GM15510 (cell line): ENCODE results near the gene ETS2.

Experiments used
- POLR2A ChIP-seq: IDR thresholded peaks from 3 replicates; pipeline ENCODE4 v1.6.1; 2011; ENCODE audit warnings: borderline replicate concordance; ENCODE audit not compliant: insufficient read length; ENCODE audit errors: extremely low read depth

The ETS2 gene

DNA sequence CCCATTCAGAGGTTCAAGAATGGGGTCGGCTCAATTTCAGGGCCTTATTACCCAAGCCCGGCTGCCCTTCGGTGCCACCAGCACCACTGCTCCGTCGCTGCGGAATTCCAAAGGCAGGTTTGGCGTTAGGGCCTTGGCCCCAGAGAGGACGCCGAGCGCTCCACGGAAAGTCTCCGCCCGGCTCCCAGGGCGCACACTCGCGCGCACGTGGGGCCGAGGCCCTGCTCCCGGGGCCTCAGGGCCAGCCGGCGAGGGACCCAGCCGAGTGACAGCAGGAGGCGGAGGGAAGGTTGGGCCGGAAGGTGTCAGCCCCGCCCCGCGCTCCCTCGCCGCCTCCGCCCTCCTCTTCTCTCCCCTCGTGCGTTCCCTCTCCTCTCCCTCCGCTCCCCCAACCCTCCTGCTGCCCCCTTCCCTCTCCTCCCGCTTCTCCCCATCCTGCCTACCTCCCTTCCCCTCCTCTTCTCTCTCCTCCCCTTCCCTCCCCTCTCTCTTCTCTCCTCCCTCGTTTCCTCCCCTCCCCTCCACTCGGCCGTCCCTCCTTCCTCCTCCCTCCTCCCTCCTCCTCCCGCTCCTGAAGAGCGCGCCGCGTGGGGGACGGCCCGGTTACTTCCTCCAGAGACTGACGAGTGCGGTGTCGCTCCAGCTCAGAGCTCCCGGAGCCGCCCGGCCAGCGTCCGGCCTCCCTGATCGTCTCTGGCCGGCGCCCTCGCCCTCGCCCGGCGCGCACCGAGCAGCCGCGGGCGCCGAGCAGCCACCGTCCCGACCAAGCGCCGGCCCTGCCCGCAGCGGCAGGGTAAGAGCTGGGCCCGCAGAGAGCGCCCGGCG, at the start of gene ETS2:
TSS of gene ETS2 (plus strand) at position 602 of the 825 bp plus-strand sequence. CDS start 4,106 bp downstream, outside the sequence.
- TF ChIP-seq POLR2A = peak; percentile 61

DNA sequence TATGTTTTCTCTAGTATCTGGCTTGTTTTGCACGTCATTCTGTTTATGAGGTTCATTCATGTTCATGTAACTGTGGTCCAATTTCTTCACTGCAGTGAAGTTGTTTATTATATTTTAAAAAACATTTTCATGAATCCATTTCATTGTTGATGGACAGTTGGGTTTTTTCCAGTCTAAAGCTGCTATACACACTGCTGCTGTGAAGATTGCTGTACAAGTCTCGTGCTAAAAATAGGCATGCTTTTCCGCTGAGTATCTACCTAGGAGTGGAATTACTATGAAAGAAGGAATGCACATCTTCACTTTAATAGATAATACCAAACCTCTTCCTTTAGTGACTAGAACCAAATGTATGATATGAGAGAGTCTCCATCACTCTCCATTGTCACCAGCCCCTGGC, 49.0 kb upstream of the ETS2 start:
- TF ChIP-seq POLR2A = no peak

DNA sequence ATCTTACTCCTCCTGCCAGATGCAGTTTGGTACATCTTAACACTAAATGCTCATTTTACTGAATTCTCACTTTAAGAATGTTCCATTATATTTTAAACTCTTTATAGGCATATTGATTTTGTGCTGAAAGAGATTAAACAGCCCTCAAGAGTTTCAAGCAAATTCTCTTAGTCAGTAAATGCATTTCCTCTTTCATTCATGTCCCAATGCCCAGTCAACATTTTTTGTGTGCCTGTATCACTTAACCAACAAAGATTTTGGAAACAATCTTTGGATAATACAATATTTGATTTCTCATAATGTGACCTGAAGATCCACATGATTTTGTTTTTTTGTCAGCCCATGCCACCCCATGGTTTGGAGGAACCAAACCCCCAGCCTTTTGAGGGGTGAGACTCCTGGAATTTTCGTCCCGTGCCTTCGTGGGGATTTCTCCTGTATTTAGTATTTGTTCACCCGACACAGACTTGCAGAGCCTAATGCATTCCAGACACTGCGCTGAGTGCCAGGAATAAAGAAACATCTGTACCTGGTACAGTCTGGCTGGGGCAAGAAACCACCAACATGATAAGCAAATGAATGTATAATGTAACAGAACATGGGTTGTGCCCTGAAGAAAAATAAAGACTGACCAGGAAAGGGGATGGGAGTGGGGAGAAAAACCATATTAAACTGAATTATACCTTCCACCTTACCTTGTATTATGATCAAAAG, 47.1 kb upstream of the ETS2 start:
- no peak for TF ChIP-seq POLR2A

DNA sequence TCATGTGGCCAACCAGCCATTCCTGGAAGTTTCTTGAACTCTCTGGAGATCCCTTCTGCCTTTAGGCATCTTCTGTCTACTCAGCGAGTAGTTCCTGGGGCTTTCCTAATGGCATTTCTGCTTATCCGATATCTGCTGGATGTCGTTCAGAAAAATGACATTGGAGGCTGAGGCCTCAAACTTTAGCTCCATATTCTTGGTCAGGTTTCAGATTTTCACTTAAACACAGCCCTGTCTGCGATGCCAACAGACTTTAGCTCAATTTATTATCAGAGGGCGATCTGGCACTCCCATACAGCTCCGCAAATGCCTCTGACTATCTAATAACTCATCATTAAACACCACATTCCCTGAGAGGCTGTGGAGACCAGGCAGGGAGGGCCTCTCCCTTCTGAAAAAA, 46.3 kb upstream of the ETS2 start:
- no peak for TF ChIP-seq POLR2A

DNA sequence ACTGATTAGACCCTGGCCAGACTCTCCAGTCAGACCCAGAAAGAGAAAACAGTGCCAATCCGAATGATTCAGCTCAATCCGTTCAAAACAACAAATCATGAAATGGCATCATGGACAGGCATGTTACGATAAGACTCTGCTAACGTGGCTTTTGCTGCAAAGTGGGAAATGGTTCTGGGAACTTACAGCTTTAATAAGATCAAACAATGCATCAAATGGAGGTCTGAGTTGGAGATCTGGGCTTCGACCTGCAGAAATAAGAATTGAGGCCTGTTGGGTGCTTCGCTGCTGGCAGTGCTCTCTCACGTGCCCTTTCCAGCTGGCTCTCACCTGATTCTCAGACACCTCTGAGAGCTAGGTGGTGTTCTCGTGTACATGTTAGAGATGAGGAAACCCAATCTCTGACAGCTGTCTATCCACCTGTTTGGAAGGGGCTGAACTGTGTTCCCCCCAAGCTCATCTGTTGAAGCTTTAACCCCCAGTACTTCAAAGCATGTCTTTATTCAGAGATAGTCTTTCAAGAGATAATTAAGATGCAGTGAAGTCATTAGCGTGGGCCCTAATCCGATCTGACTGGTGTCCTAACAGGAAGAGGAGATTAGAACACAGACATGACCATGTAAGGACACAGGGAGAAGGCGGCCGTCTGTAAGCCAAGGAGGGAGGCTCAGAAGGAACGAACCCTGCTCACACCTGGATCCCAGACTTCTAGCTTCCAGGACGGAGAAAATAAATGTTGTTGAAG, 45.5 kb upstream of the ETS2 start:
- no peak for TF ChIP-seq POLR2A

DNA sequence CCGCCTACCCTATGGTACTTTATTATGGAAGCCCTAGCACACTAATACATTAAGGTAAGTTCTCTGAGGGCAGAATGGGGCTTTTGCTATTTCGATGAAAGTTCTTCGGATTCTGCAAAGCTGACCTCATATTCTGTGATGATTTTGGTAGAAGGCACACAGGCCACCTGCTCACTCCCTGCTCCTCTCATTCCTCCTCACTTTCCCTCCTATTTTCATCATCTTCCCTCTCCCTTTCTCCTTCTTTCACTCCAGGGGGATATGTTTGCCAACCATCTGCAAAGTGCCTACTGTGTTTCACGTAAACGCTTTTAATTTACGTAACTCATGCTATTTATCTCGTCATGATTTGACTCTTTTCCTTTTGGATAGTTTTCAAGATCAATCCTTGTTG, 45.0 kb upstream of the ETS2 start:
- no peak for TF ChIP-seq POLR2A

DNA sequence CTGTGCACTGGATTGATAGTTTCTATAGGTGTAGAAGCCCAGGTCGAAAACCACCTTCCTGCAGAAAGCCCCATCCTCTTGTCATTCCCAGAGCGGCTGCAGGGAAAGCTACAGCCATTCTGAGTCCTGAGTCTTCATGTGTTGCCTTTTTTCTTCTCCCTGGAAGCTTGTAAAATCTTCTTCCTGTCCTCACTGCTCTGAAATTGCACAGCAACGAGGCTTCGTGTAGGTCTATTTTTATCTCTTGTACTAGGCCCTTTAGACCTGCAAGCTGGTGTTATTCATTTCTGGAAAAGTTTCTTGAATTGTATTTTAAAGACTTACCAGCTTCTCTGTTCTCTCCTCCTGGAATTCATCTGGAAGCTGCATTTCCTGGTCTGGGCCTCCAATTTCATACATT, 44.2 kb upstream of the ETS2 start:
- no peak for TF ChIP-seq POLR2A

DNA sequence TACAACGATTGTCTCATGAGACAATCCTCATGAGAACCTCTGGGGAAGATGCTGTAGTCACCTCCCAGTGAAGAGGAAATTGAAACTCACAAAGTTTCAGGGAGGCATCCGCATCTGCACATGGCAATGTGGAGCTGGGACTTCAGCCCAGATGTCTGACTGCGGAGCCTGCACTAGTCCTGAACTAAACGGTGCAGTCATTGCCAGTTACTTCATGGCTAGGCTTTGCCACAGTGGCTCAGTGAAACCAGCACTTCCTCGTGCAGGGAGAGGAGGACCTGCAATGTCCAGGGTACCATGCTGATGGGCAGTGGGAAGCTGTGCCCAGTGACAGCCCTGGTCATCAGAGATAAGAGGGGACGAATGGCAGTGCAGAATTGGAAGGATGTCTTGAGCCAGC, 40.7 kb upstream of the ETS2 start:
- no peak for TF ChIP-seq POLR2A

DNA sequence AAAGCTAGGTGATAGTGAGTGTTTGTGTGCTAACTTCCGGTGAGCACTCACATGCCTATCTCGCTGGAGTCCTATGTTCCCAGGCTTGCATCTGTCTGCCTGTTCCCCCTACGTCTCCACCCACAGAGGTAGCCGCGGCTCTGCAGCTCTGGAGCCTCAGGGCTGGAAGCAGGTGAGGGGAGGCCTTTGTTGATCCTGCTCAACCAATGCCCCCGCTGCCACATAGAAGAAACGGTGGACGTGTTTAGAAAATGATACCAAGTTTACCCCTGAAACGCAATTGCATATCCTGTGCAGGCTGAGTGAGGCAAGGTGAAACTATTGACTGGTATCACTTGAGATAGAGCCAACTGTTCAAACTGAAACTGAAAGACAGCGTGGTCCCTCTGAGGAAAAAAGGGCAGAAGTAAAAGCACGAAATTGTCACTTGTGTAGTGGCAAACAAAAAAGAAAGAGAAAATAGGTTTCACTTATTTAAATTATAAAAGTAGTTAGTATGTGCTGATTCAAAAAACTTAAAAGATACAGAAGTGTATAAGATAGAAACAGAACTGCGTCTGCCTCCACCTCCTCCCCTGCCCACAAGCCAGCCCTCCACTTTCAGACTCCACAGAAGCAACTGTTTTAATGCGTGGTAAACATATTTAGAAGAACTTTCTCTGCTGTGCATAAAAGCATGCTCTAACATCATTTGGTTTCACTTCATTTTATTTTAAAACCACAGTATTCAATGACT, 38.6 kb upstream of the ETS2 start:
- TF ChIP-seq POLR2A = no peak

DNA sequence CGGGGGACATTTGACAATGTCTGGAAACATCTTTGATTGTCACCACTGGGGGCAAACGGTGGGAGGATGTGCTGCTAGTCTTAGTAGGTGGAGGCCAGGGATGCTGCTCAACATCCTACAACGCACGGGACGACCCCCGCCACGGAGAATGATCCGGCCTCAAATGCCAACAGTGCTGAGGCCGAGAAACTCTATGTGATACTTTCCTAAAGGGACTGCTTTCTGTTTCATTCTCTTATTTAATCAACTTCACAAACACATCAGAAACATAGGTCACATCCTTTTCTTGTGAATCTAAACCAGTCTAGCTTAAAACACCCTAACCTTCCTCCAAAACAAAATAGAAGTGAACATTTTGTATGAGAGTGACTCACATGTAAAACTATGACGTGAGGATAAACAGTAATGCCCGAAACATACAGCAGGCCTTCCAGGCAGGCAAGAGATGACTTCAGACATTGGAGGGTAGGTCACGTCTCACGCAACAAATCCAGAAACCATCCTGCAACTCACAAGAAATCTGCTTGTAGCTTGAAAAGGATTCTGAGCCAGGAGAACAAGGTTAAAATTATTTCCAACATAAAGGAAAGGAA, 37.2 kb upstream of the ETS2 start:
- TF ChIP-seq POLR2A = no peak

DNA sequence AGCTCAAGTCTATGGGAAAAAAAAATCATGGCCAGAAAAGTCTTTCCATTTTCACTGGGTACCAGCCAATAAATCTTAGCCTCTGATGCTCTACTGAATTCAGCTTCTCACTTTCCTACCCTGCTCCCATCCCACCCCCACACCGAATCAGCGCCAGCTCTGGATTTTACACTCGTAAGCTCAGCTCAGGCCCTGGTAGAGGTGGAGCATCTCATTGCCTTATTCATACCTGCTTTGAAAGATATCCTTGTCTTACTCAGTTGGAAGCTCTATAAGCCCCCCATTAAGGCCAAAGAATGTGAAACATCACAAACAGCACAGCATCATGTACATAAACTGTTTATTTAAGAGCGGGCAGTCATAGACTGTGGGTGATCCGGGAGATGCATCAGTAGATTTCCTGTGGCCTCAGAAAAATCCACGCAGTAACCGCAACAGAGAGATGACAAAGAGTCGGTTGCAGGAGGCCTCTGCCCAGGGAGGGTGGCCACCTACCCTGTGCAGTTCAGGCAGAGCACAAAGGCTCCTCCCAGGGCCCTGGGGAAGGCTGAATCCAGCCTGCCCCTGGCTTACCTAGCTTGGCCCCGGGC, 36.4 kb upstream of the ETS2 start:
- no peak for TF ChIP-seq POLR2A

DNA sequence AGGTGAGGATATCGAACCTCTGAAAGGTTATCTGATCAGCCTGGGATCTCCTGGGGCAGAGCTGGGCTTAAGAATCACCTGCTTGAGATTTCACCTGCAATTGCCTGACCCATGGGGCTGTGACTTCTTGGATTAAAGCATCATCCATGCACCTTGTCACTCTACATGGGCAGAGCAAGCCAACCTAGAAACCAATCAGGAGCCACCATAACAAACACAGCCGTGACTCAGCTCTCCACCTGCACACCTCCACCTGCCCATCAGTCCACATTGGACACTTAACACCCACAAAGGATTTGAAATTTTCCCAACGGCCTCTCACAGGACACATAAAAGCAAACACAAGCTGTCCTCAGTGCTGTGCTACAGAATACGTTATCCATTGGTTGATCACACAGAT, 35.1 kb upstream of the ETS2 start:
- no peak for TF ChIP-seq POLR2A

DNA sequence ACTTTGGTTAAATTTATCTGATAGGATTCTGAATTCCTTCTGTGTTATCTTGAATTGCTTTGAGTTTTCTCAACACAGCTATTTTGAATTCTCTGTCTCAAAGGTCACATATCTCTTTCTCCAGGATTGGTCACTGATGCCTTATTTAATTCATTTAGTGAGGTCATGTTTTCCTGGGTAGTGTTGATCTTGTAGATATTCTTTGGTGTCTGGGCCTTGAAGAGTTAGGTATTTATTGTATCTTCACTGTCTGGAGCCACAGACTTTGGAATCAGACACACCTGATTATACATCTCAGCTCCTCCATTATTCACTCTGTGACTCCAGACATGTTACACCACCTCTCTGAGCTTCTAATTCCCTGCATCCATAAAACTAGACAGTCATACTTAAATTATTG, 34.2 kb upstream of the ETS2 start:
- no peak for TF ChIP-seq POLR2A

DNA sequence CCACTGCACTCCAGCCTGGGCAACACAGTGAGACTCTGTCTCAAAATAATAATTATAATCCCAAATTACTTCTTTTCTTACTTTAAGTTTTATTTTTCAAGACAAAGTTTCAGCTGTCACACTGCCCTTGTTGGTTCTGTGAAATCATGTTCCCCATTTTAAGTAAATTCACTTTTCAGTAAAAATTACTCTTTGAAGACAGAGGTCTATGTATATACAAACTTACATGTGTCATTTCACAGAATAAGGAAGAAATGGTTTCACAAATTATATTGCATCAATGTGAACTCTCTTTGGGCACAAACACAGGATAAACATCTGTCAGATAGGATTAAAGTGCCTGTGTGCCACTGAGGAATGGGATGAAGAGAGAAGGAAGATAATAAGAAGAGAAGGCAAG, 33.1 kb upstream of the ETS2 start:
- no peak for TF ChIP-seq POLR2A
